NCI-H524 treated with DMSO at 0.1 percent for 48 hours (cell line): Measurements from ENCODE around the gene CPA1.
A peak's percentile ranks its signal among the peaks of the same experiment; 100 is the strongest.

Experiments used
- DNase-seq: peaks from one replicate; lab custom pipeline; 2025; lab: John Stamatoyannopoulos, UW

CPA1 gene

DNA sequence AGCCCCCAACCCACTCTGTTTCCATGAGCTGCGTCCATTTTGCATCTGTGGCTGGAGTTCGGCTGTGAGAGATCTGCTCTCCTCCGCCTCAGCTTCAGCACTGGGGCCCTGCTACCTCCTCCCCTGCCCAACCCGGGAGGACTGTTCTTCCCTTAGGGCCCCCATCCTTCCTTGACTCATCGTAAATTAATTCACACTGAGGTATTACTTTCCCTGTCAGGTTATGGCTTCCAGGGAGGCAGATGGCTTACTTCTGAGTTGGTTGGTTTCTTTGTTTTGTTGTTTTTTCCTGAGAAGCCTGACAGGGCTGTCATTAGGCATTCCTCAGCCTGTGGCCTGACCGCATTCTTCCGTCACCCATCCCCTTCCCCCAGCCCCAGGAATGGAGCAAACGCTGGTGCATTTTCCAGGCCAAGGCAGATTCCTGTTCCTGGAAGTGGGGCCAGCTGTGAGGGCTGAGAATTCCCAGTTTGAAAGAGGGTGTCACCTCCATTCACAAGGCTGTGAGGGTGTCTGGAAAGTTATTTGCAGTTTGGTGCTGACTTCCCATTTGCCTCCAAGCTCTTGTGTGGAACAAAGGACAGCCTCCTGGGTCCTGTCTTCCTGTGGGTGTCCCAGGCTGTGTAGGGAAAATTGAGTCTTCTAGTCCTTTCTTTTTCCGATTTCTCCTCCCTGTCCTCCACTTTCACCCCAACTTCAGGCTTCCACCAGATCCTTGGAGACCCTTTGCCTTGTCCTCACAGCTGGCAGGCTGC, 24.0 kb upstream of the CPA1 start:
- no peak for DNase-seq

DNA sequence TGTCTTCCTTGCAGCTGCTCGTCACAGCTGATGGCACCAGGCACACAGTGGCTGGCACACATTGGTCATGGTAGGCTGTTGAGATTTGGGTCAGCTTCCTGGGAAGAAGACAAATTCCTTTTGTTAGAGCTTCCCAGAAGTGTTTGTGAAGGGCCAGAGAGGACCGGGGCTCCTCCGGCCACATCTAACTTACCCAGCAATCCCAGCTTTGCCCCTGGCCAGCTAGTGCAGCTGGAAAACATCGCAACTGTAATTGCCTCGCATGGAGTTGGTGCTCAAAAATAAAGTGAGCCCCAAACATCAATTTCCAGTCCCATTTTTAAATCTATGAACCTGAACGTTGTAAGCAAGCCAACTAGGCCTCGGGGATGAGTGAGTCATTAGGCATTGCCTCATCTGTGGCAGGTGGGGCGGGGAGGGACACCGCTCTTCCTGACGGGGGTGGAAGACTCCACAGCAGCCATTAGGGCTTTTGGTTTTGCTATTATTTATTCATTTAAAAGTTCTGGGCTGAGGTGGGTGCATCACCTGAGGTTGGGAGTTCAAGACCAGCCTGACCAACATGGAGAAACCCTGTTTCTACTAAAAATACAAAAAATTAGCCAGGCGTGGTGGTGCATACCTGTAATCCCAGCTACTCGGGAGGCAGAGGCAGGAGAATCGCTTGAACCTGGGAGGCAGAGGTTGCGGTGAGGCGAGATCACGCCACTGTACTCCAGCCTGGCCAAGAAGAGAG, 23.2 kb upstream of the CPA1 start:
- DNase-seq, result no peak

DNA sequence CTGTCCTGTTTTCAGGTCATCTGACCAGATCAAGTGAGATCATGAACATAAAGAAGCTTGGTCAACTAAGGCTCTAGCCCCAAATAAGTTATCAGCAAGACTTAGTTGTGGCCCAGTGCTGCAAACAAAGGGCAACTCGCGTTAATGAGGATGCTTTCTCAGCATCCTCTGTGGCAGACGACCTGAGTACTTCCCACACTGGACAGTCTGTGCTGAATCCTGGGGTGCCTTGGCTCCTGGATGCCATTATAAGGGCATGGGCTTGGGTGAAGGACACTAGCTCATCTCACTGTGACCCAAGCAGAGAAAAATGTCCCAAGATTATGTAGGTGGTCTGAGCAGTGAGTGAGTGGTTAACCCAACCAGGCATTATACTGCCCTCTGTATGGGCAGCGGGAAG, 21.8 kb upstream of the CPA1 start:
- DNase-seq, result no peak

DNA sequence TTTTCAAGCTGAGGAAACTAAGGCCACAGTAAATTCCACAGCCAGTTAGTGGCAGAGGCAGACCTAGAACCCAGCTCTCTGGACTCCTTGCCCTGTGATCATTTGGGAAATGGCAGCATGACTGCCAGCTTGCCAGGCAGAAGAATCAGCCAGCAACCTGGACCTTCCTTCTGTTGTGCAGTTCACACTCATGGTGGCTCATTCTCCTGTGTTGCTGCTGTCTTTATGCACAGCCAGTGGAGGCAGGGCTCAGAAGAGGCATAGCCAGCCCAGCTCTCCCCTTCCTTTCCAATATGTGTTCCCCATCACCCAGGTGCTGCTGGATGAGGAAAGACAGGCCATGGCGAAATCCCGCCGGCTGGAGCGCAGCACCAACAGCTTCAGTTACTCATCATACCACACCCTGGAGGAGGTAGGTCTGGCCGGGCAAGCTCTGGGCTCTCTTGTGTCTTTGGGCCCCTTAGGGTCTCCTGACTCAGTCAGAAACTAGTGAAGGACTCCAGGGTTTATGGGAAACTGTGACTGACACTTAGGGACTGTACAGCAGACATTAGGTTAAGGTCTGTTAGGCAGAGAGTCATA, 20.9 kb upstream of the CPA1 start:
- no peak for DNase-seq

DNA sequence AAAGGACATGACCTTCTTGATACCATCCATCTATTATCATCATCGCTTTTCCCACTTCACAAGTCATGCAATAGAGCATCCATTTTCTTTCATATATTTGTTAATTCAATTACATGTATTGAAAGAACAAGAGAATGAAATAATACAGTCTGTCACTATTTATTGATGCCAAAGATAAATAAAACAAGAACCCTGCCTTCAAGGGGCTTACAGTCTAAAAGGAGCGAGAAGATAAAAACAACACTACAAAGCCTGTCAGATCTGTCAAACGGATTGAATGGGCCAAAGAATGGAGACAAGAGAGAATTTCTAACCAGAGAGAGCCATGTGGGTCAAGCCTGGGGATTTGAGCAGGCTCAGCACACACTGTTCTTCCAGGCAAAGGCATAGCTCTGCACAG, 19.8 kb upstream of the CPA1 start:
- no peak for DNase-seq

DNA sequence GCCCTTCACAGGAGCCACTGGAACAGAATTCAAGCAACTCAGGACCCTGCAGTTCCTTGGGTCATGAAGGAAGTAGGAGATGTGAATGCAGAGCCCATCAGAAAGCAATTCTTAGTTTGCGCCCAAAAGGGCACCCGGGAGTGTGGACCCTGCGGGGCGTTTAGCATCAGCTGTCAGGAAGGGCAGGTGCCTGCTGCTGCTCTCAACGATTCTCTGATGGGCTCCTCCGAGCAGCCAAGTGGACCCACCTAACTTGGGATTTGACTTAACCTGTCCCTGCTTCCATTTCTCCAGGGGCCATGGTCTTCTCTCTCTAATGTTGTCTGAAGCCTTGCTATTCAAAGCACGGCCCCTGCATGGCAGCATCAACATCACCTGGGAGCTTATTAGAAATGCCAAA, 18.6 kb upstream of the CPA1 start:
- no peak for DNase-seq

DNA sequence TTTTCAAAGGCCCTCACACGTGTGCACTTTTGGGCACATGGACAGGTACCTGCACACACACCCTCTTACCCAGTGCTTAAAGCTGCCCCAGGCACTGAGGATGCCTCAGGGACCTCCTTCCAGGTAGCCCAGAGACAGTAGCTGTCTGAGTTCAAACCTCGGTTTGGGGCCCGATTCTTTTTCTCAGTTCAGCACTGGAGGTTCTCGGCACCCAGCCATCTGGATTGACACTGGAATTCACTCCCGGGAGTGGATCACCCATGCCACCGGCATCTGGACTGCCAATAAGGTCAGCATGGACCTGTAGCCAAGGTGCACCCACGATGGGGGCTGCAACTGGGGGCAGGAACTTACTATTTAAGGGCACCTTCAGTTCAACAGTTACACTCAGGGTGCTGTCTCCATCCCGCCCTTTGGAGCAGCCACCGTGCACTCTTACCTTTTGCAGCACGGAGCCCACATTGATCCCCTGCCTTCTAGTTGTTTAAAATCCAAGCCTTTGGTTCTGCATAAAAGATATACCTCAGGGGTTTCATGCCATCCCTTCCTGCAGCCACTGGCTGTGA, 18.0 kb upstream of the CPA1 start:
- no peak for DNase-seq

DNA sequence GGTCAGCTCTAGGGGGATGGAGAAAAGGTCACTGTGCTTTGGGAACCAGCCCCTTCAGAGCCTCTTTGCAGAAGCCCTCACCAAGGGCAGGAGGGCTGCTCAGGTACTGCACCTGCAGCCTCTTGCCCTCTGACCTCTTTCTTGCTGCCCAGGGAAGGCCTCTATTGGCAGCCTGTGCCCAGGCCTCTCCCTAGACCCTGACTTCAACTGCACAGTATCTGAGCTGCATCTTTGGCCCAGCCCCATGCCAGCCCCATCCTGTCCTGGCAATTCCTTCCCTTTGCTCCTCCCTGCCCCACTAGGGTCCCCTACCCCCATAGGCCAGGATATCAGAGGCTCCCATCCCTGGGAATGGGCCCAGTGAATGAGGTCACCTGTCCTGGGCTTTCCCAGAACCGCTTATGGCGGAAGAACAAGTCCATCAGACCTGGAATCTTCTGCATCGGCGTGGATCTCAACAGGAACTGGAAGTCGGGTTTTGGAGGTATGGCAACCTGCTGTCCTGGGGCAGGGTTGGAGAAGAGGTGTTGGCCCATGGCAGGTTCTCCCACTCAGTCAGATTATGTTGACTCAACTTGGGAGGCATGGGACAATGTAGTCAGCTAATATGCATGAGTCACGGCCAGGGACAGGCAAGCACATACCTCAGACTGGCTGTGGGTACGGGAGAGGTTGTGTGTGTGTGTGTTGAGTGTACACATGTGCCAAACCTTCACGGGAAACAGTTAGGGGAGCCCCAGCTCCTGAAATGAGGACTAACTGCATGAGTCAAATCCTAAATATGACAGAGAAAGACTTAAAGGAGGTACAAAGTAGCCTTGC, 17.1 kb upstream of the CPA1 start:
- no peak for DNase-seq

DNA sequence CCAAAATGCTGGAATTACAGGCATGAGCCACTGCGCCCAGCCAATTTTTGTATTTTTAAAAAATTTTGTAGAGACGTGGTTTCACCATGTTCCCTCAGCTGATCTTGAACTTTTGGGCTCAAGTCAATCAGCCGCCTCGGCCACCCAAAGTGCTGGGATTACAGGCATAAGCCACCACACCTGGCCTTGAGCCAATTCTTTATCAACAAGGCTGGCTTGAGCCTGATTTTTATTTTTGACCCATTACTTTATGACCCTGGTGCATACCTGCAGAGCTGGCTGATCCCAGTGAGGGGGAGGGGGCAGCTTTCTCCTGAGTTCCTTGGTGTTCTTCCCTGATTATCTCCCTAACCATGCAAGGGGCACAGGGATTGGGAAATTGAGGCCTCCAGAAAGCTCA, 15.8 kb upstream of the CPA1 start:
- DNase-seq, result no peak

DNA sequence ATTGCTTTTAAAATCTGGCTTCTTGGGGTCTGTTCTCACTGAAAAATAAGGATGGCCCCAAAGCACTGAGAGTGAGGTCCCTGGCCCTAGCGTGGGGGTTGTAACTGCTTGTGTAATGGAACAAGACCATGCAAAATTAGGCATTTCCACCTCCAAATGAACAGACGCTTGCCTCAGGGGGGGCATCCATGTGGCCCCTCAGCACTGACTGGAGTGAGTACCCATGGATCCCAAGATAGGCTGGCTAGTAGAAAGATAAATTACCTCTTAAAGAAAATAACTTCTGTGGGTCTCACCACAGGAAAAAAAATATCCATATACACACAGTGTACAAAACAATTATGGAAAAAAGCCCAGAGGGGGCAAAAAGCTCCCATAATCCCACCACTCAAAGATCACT, 15.2 kb upstream of the CPA1 start:
- no peak for DNase-seq

DNA sequence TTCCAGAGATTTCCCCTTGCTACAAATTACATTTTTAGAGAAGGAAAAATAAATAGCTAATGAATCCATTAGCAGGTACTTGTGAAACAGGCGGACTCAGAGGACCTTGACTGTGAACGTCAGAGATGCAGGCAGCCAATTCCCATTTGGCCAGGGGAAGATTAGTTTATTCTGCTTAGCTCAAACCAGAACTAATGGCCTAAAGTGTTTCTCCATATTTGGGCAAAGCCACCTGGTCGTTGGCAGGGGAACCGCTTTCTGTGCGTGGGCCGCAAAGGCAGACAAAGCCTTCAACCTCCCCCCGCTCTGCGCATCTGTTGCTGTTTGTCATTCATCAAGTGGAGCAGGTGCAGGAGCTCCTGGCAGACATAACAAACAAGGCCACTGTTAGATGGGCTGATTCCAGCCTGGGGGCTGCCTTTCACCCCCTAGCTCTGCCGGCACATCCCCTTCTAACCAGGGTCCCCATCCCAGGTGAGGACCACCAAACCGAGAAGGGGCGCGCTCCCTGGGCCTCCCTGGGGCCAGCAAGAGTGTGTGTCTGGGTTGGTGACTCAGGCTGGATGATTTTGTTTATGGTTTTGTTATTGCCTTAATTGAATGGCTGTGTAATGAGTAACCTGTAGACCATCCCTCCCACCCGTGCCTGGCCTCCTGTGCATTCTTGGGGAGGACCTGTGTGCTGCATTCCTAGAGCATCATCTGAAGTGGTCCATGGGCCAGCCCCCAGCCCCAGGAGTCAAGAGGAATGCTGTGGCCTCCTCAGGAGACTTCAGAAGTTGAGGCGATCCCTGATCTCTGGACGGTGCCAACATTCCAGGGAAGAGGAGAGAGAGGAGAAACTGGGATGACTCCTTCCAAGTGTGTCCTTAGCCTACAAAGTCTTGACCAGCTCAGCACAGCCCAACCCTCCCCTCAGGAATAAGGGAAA, 14.5 kb upstream of the CPA1 start:
- DNase-seq, result peak; percentile 96

DNA sequence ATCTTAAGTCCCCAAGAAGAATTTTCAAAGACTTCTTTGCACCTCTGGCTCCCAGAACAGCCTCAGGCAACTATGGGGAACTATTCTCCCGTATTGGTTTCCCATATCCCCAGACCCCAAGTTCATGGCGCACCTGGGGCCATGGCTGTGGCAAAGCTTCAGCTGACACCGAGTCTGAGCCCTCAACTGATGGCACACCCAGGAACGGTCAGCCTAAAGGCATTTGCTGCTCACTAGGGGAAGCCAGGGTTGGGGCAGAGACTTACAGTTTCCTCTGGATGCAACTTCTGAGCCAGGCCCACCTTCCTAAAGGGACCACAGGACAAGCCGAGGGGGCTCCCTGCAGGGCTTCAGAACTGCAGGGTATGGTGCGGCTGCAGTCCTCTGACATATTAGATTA, 13.7 kb upstream of the CPA1 start:
- no peak for DNase-seq

DNA sequence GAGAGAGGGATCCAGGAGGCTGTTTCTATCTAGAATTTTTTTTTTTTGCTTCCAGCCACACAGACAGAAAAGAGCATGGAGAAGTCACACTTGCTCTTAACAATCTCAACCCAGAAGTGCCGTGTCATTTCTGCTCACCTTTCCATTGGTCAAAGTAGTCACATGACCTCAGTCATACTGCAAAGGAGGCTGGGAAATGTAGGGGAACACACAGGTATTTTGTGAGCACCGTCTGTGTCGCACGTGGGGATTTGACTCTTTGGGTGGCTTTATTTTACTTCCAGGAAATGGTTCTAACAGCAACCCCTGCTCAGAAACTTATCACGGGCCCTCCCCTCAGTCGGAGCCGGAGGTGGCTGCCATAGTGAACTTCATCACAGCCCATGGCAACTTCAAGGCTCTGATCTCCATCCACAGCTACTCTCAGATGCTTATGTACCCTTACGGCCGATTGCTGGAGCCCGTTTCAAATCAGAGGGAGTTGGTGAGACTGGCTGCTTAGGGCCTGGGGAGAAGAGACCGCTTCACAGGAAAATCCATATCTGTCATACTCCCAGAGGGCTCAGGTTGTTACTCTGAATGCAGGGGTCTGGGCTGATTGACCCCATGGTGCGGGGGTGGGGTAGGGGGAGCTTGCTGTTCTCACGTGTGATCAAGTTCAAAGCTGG, 13.1 kb upstream of the CPA1 start:
- no peak for DNase-seq

DNA sequence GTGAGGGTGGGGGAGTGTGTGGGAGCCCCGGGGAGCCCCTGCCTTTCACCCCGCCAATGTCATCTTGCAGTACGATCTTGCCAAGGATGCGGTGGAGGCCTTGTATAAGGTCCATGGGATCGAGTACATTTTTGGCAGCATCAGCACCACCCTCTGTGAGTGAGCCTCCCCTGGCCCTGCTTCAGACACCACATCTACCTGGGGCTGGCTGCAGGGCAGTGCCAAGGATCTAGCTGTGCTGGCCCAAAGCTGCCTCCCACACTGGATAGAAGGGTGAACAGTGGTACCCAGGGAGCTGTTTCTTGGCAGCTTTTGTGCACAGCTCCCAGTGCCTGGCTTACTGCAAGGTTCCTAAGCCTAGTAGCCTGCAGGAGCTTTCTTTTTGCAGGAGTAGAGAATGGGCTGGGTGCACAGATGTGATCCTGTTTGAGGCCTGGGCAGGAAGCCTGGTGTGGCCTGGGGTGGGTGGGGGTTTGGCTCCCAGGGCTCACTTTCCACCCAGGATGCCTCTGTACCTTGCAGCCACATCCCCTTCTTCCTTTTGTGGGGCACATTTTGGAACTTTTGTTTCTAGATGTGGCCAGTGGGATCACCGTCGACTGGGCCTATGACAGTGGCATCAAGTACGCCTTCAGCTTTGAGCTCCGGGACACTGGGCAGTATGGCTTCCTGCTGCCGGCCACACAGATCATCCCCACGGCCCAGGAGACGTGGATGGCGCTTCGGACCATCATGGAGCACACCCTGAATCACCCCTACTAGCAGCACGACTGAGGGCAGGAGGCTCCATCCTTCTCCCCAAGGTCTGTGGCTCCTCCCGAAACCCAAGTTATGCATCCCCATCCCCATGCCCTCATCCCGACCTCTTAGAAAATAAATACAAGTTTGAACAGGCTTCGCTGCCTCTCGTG, 12.2 kb upstream of the CPA1 start:
- DNase-seq, result no peak

DNA sequence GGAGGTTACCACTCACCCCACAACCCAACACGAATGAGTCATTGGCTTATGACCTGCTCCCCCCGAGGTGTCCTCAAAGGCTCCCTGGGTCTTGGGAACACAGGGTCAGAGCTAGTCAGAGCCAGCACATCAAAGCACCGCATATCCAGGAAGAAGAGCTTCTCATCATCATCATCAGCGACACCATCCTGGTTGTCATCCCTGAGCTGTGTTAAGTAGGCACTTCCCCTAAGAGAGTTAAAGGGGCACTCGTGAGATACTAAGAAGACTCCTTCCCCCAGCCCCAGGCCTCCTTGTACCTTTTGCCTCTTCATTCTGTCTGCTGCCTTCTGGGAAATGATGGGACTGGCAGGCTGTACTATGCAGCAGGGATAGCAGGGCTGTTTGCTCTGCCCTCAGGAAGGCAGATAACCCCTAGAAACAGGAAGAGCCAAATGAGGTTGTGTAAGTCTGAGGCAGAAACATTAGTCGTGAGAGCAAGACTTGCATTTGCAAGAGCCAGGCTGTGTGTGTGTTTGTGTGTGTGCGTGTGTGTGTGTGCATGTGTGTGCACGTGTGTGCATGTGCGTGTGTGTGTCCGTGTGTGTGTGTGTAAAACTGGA, 11.1 kb upstream of the CPA1 start:
- DNase-seq, result no peak

DNA sequence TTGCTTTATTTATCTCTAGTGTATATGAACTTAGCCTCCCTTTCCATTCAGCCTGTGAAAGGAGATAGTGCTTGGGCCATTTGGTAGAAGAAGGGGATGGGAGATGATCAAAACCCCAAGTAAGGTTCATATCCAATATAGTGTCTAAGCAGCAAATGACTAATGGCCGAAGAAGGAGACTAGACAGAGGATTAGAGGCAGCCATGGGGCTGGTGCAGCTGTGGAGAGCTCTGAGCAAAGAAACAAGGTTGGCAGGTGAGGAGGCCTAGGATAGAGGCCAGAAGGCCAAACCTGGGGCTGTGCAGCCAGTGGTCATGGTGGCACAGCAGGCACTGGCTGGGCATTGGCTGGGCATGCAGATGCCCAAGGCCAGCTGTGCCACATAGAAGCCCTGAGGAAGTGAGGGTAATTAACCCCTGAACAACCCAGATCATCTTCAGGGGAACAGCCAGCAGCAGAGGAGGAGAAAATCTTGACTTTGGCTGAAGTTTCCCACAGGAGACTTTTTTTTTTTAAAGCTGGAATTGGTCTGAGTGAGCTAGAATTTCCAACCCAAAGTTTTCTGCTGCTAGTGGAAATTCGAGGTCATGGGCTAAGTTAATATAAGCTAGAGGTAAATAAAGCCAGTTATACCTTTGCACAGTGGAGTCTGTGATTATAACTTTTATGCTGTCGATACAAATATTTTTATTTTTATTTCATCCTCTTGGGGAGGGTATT, 10.3 kb upstream of the CPA1 start:
- DNase-seq, result no peak

DNA sequence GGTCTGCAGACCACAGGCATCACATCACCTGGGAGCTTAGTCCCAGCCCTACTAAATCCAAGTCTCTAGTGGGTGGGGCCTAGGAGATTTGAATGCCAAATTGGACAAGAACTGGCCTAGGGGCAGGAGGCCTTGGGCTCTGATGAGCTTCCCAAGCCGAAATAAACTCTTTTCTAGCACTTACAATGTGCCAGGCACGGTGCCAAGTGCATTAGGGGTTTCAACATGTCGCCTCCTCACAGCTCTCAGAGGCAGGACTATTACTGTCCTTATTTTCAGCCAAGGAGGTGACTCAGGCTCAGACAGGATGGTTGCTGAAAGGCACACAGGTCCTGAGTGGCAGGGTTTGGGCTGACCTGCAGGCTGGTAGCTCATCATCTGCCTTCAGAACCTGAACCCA, 9.2 kb upstream of the CPA1 start:
- no peak for DNase-seq

DNA sequence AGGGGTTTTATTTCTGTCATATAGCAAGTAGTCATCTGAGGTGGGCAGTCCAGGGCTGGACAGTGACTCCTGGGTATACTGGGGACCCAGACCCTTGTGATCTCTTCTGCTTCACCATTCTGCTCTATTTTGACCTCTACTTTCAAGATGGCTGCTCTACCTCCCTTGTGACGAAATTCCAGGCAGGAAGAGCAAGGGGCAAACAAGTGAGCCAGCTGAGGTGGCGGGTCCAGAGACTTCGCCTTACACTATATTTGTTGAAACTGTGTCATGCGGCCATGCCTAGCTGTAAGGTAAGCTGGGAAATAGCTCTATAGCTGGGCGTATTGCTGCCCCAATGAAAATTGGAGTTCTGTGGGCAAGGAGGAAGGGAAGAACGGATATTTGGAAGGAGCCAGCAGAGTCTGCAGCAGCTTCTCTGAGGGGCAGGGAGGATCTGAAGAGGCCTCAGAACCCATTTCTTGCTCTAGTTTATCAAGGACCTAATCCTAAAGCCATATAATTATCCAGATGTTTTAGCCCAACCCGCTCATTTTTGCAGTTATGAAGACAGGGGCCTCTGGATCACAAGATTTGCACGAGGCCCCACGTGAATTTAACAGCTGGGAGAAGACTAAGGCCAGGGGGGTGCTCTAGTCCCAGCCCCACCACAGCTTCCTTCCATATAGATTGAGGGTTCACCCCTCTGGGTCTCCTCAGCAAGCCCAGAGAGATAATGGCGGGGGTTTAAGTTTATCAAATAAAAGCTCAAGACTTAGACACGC, 7.7 kb upstream of the CPA1 start:
- no peak for DNase-seq
